HG03442 (cell line): ENCODE data around the gene GRK5.
A peak's percentile ranks its signal among the peaks of the same experiment; 100 is the strongest.

ENCODE experiments used
- ATAC-seq: cut with Tn5 transposase; IDR thresholded peaks from one replicate; pipeline ENCODE4 v1.9.1; 2021; ENCODE audit warnings: mild to moderate bottlenecking, moderate library complexity; ENCODE audit not compliant: unreplicated experiment

GRK5 gene

GRCh38 chr10:119355930-119356329, 148.6 kb downstream of the GRK5 start:
- no peak for ATAC-seq

GRCh38 chr10:119357412-119358151, 150.2 kb downstream of the GRK5 start:
- no peak for ATAC-seq

- no peak for ATAC-seq
These were observed 150.8 kb downstream of the GRK5 start for GRCh38 chr10:119358152-119358512.

GRCh38 chr10:119358567-119358966, 151.2 kb downstream of the GRK5 start:
- ATAC-seq, result no peak

- no peak for ATAC-seq
These were observed 151.7 kb downstream of the GRK5 start for GRCh38 chr10:119359025-119359424.

GRCh38 chr10:119360181-119360921, 153.0 kb downstream of the GRK5 start:
- no peak for ATAC-seq

GRCh38 chr10:119361037-119361436, 153.7 kb downstream of the GRK5 start:
- no peak for ATAC-seq

GRCh38 chr10:119362122-119362521, 154.8 kb downstream of the GRK5 start:
- no peak for ATAC-seq

GRCh38 chr10:119364645-119365600, 157.6 kb downstream of the GRK5 start:
- no peak for ATAC-seq

GRCh38 chr10:119365773-119366599, 158.6 kb downstream of the GRK5 start:
- ATAC-seq, result no peak

- ATAC-seq, result no peak
These were observed 160.6 kb downstream of the GRK5 start for GRCh38 chr10:119367841-119368549.

GRCh38 chr10:119368581-119368980, 161.2 kb downstream of the GRK5 start:
- no peak for ATAC-seq

GRCh38 chr10:119368991-119369869, 161.9 kb downstream of the GRK5 start:
- peak; percentile 55 for ATAC-seq

- no peak for ATAC-seq
These were observed 162.9 kb downstream of the GRK5 start for GRCh38 chr10:119370111-119370741.

GRCh38 chr10:119370972-119371703, 163.8 kb downstream of the GRK5 start:
- ATAC-seq, result no peak

- peak; percentile 37 for ATAC-seq
These were observed 164.6 kb downstream of the GRK5 start for GRCh38 chr10:119371704-119372663.
